Stomach (tissue), 9 donors: ENCODE data around the gene OTUD7B. TPM values are rescaled to one million over a fixed set of nuclear protein-coding genes. Genes with fewer than 3 reads are reported as not detected.

Experiments
- DNase-seq, 2 donors: peaks; one replicate each; pipeline versions ENCODE4 v3.0.0 to v3.0.0-alpha.2; 2013 to 2019
- H3K27ac ChIP-seq, 5 donors: fragments of 200-600 bp in 4 of 5; sonication (generic) in 4 of 5; one replicate each; pipeline ENCODE4 v1.5.1; 2013 to 2019; ENCODE audit warnings: mild to moderate bottlenecking in 1 of 5, moderate library complexity in 1 of 5
- H3K27me3 ChIP-seq, 3 donors: fragments of 200-600 bp; sonication (generic); one replicate each; pipeline ENCODE4 v1.5.1; 2017 to 2019; ENCODE audit warnings: mixed run types in 1 of 3
- H3K36me3 ChIP-seq, 4 donors: fragments of 200-600 bp; sonication (generic); 1 replicate in 3 of 4; 2 replicates in 1 of 4; pipeline ENCODE4 v1.5.1; 2016 to 2019
- H3K4me1 ChIP-seq, 4 donors: fragments of 200-600 bp; sonication (generic); one replicate each; pipeline ENCODE4 v1.5.1; 2016 to 2019
- H3K4me3 ChIP-seq, 4 donors: fragments of 200-600 bp; sonication (generic) in 3 of 4; one replicate each; pipeline ENCODE4 v1.5.1; 2016 to 2019; ENCODE audit warnings: mild to moderate bottlenecking in 1 of 4
- H3K9me3 ChIP-seq, 4 donors: fragments of 200-600 bp; sonication (generic); one replicate each; pipeline ENCODE4 v1.5.1; 2016 to 2019
- CTCF ChIP-seq, 7 experiments: fragments of 450-650 bp in 4 of 7; fragments of 200-600 bp in 3 of 7; sonication (generic) in 3 of 7; IDR thresholded peaks; one replicate each; pipeline ENCODE4 v1.5.1; 2016 to 2019; ENCODE audit warnings: antibody characterized with exemption in 7 of 7, control low read depth in 2 of 7, mild to moderate bottlenecking in 1 of 7
- EP300 ChIP-seq: sonication (generic); formaldehyde crosslinking; IDR thresholded peaks from one replicate; pipeline ENCODE4 v1.6.1; 2017; ENCODE audit warnings: antibody characterized with exemption
- POLR2A ChIP-seq, 4 donors: fragments of 450-650 bp; IDR thresholded peaks; one replicate each; pipeline ENCODE4 v1.6.1; 2016; ENCODE audit warnings: antibody characterized with exemption in 4 of 4, control low read depth in 2 of 4, mild to moderate bottlenecking in 1 of 4, moderate library complexity in 1 of 4
- POLR2AphosphoS5 ChIP-seq, 3 donors: sonication (generic); formaldehyde crosslinking; IDR thresholded peaks; one replicate each; pipeline ENCODE4 v1.6.1; 2016; ENCODE audit warnings: antibody characterized with exemption in 3 of 3
- WGBS, 5 donors: extraction: QIAGEN DNeasy Blood & Tissue Kit in 3 of 5; methylation state at CpG; one replicate each; pipeline versions ENCODE4 v1.1.5 to v1.1.7; 2013 to 2018; 5-methylcytosine and 5-hydroxymethylcytosine counted together
- intact Hi-C: fragments of 100-400 bp; cut with DNase I; formaldehyde crosslinking; loops from one replicate; pipeline ENCODE4 v1.15.1; 2023; ENCODE audit warnings: low total_unique reads
- polyA plus RNA-seq, 3 donors: library from polyadenylated mRNA; stranded (reverse); fragments of 200-250 nt; gene quantifications; one replicate each; pipeline ENCODE4 v1.2.3, GENCODE V29; 2013
- total RNA-seq, 5 donors: library from RNA; depleted of rRNA; stranded (reverse); fragments of >200 nt; gene quantifications; one replicate each; pipeline versions ENCODE4 v1.1.0 to v1.2.3, GENCODE V29; 2014 to 2016
- donor health status: healthy with polysubstance abuse.
- donor health status: Bipolar disorder and iron deficiency.
- donor health status: healthy.

OTUD7B gene
- total and polyA plus RNA-seq, 8 donors, result 2.2 to 38.8 (median 10.9) TPM

GRCh38 chr1:149936170-149936991, 74.1 kb downstream of the OTUD7B start, which contains the start of gene MTMR11:
Gene MTMR11 (minus strand): TSS chr1:149936879. CDS start chr1:149936647, 232 bp downstream.
- WGBS, 5 donors, result 17 to 20% (median 19%) methylated on average over 18 of the region's 18 CpGs
- intact Hi-C loops, result no loop called here
- Histone ChIP-seq H3K36me3 (peaks cover 0 to 18% (median 12%) of the 10 kb centered on the region in 4 donors), H3K27ac (peak within 1 kb of the TSS; percentile 57 to 88 (median 84)), H3K27me3 (no peaks in the 10 kb centered on the region), H3K4me3 (peak within 1 kb of the TSS; percentile 45 to 58 (median 52)), H3K9me3 (no peaks in the 10 kb centered on the region), H3K4me1 (peaks cover 32 to 59% (median 48%) of the 10 kb centered on the region in 4 donors)
- TF ChIP-seq POLR2A (IDR thresholded peaks at IDR 0.05) (no peak), CTCF (IDR thresholded peaks at IDR 0.05) (no peak), POLR2AphosphoS5 (IDR thresholded peaks at IDR 0.05) (no peak), EP300 (no peak)
- peak; percentile 39 to 78 for DNase-seq

- TF ChIP-seq CTCF (IDR thresholded peaks at IDR 0.05), result no peak
- no peak for TF ChIP-seq POLR2A (IDR thresholded peaks at IDR 0.05)
- no peak for TF ChIP-seq EP300
- TF ChIP-seq POLR2AphosphoS5 (IDR thresholded peaks at IDR 0.05), result no peak
- intact Hi-C loops, result no loop called here
- DNase-seq, result no peak
- Histone ChIP-seq H3K4me3 (no peak overlapping the region), H3K27ac (peak overlapping the region in 1 of 5 donors; percentile 10), H3K9me3 (no peaks in the 10 kb centered on the region), H3K4me1 (peaks cover 27 to 43% (median 35%) of the 10 kb centered on the region in 4 donors), H3K27me3 (no peaks in the 10 kb centered on the region), H3K36me3 (peaks cover 0 to 36% (median 21%) of the 10 kb centered on the region in 4 donors)
- 66 to 74% (median 71%) methylated on average over 2 of the region's 2 CpGs for WGBS, 5 donors
Measured at GRCh38 chr1:149934356-149934755, 76.2 kb downstream of the OTUD7B start.

- no peak overlapping the region for H3K4me3 ChIP-seq
- peaks cover 0 to 37% (median 21%) of the 10 kb centered on the region in 4 donors for H3K36me3 ChIP-seq
- DNase-seq, result no peak
- 95 to 98% (median 96%) methylated on average over 4 of the region's 4 CpGs for WGBS, 5 donors
- H3K27me3 ChIP-seq, result no peaks in the 10 kb centered on the region
- H3K9me3 ChIP-seq, result no peaks in the 10 kb centered on the region
- peak overlapping the region in 1 of 5 donors; percentile 4 for H3K27ac ChIP-seq
- peaks cover 22 to 44% (median 34%) of the 10 kb centered on the region in 4 donors for H3K4me1 ChIP-seq
- intact Hi-C loops, result no loop called here
- TF ChIP-seq POLR2A (IDR thresholded peaks at IDR 0.05) (no peak), POLR2AphosphoS5 (IDR thresholded peaks at IDR 0.05) (no peak), CTCF (IDR thresholded peaks at IDR 0.05) (no peak), EP300 (no peak)
Measured at GRCh38 chr1:149933208-149933607, 77.3 kb downstream of the OTUD7B start.

GRCh38 chr1:149932474-149932873, 78.1 kb downstream of the OTUD7B start:
- no peak for DNase-seq
- WGBS, 5 donors, result 94 to 99% (median 96%) methylated on average over 8 of the region's 8 CpGs
- TF ChIP-seq POLR2AphosphoS5 (IDR thresholded peaks at IDR 0.05), result no peak
- no peak for TF ChIP-seq EP300
- no peak for TF ChIP-seq CTCF (IDR thresholded peaks at IDR 0.05)
- no peak for TF ChIP-seq POLR2A (IDR thresholded peaks at IDR 0.05)

More at GRCh38 chr1:149932474-149932873, 78.1 kb downstream of the OTUD7B start:
- Histone ChIP-seq H3K27me3 (no peaks in the 10 kb centered on the region), H3K4me1 (peaks cover 15 to 37% (median 31%) of the 10 kb centered on the region in 4 donors), H3K36me3 (peaks cover 0 to 37% (median 21%) of the 10 kb centered on the region in 4 donors), H3K9me3 (no peaks in the 10 kb centered on the region), H3K4me3 (no peak overlapping the region), H3K27ac (no peak overlapping the region)
- intact Hi-C loops, result no loop called here
